Measurements from ENCODE around the gene SEC23A.
"Not testable (repeated sequence)": the region's sequence is repeated elsewhere in the genome, so short reads cannot be mapped to it uniquely, and the experiment has no call there.

SEC23A gene

GRCh38 chr14:39029789-39030188 is 73.2 kb downstream of the SEC23A start:
- DNase-seq (ENCODE audit: low spot score): no peak

DNA sequence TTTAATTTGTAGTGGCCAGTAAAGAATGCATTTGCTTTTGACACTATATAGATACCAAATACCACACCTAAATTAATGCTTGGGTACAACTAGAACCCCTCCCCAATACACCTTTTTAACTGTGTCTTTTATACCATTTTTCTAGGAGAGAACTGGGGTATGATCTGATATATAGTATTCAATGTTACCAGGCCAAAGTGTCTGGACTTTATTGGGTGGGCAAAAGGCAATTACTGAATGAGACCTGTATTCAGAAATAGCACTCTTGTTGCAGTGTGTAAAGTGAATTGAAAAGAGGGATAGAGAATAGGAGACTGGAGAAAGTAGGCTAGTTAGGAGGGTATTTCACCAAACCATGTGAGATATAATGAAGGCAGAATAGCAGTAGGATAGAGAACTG is 74.4 kb downstream of the SEC23A start:
- no peak for DNase-seq (ENCODE audit: low spot score)

- DNase-seq (ENCODE audit: low spot score): no peak
These were observed 77.0 kb downstream of the SEC23A start for GRCh38 chr14:39025810-39026627.

GRCh38 chr14:39025250-39025809 is 77.7 kb downstream of the SEC23A start:
- no peak for DNase-seq (ENCODE audit: low spot score)

DNA sequence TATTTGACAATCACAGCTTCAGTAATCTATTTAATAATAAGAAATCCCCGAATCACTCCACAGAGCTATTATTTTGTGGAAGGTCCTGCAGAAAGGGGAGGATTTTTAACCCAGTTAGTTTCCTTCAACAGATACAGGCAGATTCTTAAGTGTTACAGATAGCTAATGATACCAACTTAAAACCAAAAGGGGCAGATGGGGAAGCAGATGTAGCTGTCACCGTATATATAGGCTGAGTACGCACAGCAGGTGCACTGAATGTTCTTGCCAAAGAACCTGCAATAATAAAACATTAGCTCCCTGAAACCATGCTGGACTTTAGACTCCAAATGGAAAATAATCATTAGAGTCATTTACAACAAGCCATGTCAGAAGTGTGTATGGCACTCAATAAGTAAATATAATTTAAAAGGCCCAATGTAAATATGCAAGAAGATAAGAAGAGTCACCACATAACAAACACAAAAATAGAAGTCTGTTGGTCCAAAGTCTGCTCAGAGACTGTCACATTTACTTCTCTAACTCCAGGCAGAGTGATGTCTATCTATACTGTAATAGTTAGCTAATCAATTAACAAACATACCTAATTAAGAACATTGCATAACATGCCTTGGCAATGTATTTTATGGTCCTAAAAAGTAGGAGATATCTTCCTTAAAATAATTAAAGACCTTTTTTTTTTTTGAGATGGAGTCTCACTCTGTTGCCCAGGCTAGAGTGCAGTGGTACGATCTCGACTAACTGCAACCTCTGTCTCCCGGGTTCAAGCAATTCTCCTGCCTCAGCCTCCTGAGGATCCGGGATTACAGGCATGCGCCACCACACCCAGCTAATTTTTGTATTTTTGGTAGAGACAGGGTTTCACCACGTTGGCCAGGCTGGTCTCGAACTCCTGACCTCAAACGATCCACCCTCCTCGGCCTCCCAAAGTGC is 78.8 kb downstream of the SEC23A start:
- peak; percentile 37 for DNase-seq (ENCODE audit: low spot score)

GRCh38 chr14:39017096-39018016 is 85.7 kb downstream of the SEC23A start:
- not testable (repeated sequence) for DNase-seq (ENCODE audit: low spot score)

- DNase-seq (ENCODE audit: low spot score): no peak
These were observed 86.3 kb downstream of the SEC23A start for GRCh38 chr14:39016733-39017095.

DNA sequence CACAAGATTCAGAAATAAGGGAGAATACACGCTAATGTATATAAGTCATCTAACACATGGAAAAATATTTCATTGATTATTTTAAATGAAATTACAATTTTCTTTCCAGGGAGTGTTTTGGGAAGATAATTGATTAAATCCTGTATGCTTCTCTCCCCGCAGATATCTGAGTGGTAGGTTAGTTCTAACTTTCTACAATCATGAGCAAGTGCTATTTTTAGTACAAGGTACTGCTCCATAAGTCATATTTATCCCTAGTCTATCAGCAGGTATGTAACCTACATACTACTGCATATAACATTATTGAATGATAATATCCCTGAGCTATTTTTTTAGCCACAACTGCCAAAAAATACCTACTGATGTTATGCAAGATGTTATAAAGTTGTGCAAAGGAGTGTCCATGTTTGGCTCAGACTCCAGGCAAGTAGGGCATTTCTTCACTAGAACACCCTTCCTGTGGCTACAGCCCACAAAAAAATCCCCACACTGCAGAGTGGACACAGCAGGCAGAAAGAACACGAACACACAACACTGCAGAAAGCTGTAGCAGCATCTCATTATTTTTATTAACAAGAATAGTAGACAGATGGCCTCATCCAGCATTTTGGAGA is 87.0 kb downstream of the SEC23A start:
- no peak for DNase-seq (ENCODE audit: low spot score)

DNA sequence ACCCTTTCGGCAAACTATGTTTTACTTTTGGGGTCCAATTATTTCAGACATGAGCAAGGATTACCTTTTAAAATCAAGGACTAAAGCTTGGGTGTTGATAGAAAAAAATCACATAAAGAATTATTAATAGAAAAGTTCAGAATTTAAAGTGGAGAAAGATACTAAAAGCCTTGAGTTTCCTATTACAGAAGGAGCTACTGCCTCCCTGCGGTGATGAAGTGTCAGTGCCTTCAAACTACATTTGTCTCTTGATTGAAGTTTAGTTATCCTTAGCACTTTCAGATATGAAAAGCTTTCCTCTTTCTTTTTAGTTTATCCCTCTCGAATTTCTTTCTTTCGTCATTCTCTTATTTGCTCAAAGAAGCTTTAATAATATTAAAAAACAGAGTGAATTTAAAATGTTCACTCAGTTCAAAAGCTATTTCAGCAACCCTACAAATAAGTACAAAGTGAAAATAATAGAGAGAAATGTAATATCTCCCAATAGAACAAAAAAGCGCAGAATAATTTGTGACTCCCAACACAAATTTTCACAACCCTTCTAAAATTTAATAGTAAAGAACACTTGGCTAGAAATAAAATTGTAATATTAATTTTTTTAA is 87.6 kb downstream of the SEC23A start:
- DNase-seq (ENCODE audit: low spot score): peak; percentile 24

GRCh38 chr14:39014460-39014859 is 88.6 kb downstream of the SEC23A start:
- DNase-seq (ENCODE audit: low spot score): no peak

- not testable (repeated sequence) for DNase-seq (ENCODE audit: low spot score)
These were observed 94.1 kb downstream of the SEC23A start for GRCh38 chr14:39008965-39009364.

- no peak for DNase-seq (ENCODE audit: low spot score)
These were observed 96.2 kb downstream of the SEC23A start for GRCh38 chr14:39006721-39007410.

DNA sequence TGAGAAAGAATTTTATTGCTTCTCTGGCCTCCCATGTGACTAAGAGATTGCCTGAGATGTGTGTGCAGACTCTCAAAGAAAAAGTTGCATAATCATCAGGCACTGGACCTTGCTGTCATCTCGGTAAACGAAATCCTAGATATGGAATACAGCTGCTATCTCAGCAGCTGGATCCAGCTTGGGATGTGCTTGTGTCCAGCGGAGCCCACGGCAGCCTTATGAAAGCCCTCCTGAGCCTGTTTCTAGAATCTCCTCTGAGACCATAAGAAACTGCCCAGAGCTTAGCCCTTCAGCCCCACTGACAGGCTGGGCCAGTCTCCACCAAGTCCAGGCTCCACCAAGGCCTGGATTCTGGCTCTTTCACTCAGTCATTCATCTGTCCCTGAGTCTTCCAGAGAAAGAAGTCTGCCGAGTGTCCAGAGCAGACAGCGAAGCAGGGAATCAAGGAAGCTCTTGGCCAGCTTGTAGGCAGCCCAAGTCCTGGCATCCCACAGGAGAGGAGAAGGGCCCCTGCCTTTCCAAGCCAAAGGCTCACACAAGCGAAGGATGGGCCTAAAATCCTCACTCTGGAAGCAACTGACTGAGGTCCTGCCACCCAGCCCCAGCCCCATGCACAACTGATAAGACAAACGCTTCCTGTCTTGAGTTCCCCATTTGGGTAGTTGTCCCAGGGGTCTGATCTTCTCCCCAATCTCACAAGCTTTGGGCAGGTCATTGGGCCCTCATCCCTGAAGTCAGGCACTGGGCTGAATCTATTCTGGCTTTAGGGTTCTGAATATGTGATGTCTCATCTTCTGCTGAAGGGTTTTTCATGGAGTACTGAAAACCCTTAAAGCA is 97.8 kb downstream of the SEC23A start:
- DNase-seq (ENCODE audit: low spot score): no peak

- DNase-seq (ENCODE audit: low spot score): no peak
These were observed 103.1 kb downstream of the SEC23A start for GRCh38 chr14:38999949-39000348.

GRCh38 chr14:38994731-38995130 is 108.3 kb downstream of the SEC23A start:
- no peak for DNase-seq (ENCODE audit: low spot score)

DNA sequence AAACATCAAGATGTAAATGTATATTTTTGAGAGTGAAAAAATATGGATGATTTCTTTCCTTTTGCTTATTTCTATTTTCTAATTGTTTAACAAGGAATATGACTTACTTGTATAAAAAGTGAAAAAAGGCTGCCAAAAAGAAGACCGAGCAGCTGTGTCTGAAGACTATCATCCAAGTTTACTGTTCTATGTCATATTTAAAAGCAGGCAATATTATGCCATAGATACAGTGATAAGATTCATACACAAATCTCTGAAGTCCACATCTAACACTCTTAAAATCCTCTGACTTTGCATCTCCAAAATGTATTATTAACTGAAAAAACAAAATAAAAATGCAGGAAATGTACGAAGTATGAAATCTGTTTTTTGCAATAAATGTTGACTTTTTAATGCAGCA is 109.1 kb downstream of the SEC23A start:
- no peak for DNase-seq (ENCODE audit: low spot score)

- DNase-seq (ENCODE audit: low spot score): no peak
These were observed 110.8 kb downstream of the SEC23A start for GRCh38 chr14:38992067-38992844.

- DNase-seq (ENCODE audit: low spot score): no peak
These were observed 111.7 kb downstream of the SEC23A start for GRCh38 chr14:38991299-38991698.
